HepG2 (cell line): ENCODE measurements around the gene GRID1. TPM values are rescaled to one million over a fixed set of nuclear protein-coding genes. Genes with fewer than 3 reads are reported as not detected.

Source experiments
- ATAC-seq: fragments of 200-7000 bp; cut with Tn5 transposase; 3 replicates; pipeline ENCODE4 v1.9.1; 2020; ENCODE audit warnings: mild to moderate bottlenecking, moderate library complexity
- BruUV-seq: library from RNA; stranded (reverse); fragments of 400-500 nt; replicated peaks from 2 replicates; lab custom pipeline; 2021; lab: Mats Ljungman, UMichigan
- CTCF ChIA-PET: fragments of 300-600 bp; formaldehyde crosslinking; extraction: SDS; loops from one replicate; lab custom pipeline; 2021; ENCODE audit warnings: low total read pairs, inconsistent platforms, low intra/inter-chr PET ratio; lab: Yijun Ruan, JAX
- POLR2A ChIA-PET: fragments of 350-600 bp; sonication (Branson Sonifier 250); formaldehyde crosslinking; loops from one replicate; lab custom pipeline; 2020; ENCODE audit warnings: antibody characterized with exemption, inconsistent platforms; lab: Yijun Ruan, JAX
- DNase-seq: peaks from one replicate; pipeline ENCODE4 v3.0.0-alpha.2; 2015; ENCODE audit warnings: low spot score
- FAIRE-seq: peaks from 3 replicates; lab custom pipeline; 2011; peaks lifted over from hg19 to GRCh38; lab: Jason Lieb, UNC
- H2AFZ ChIP-seq: one replicate; pipeline ENCODE4 v1.6.1; 2011; ENCODE audit warnings: low read length, inconsistent platforms
- H3K27ac ChIP-seq: fragments of 300-600 bp; 3 replicates; pipeline ENCODE4 v1.8.0; 2011; ENCODE audit warnings: mixed run types, mild to moderate bottlenecking, mixed read lengths, low read length, inconsistent platforms; ENCODE audit not compliant: insufficient read depth; ENCODE audit errors: extremely low read length
- H3K27me3 ChIP-seq, 2 experiments: fragments of 200-600 bp in 1 of 2; 2 replicates in 1 of 2; 3 replicates in 1 of 2; pipeline versions ENCODE4 v1.6.0 to v1.8.0; 2011; ENCODE audit warnings: low read length in 2 of 2, mild to moderate bottlenecking in 2 of 2, moderate library complexity in 2 of 2, inconsistent platforms in 1 of 2; ENCODE audit not compliant: insufficient read depth in 2 of 2, control insufficient read depth in 1 of 2
- H3K36me3 ChIP-seq, 2 experiments: fragments of 200-600 bp in 1 of 2; replicated peaks in 1 of 2; 2 replicates in 1 of 2; 3 replicates in 1 of 2; pipeline versions ENCODE4 v1.5.1 to v1.8.0; 2011; ENCODE audit warnings: low read length in 2 of 2, inconsistent platforms in 1 of 2; ENCODE audit not compliant: insufficient read depth in 2 of 2, control insufficient read depth in 1 of 2
- H3K4me1 ChIP-seq: 2 replicates; pipeline ENCODE4 v1.5.1; 2012; ENCODE audit warnings: low read length, inconsistent platforms; ENCODE audit not compliant: insufficient read depth
- H3K4me2 ChIP-seq: 2 replicates; pipeline ENCODE4 v1.6.0; 2011; ENCODE audit warnings: low read depth, low read length, inconsistent platforms
- H3K4me3 ChIP-seq, 3 experiments: fragments of 200-600 bp in 1 of 3; sonication (generic), shearing (Covaris generic) in 1 of 3; replicated peaks in 1 of 3; 2 replicates each; pipeline ENCODE4 v1.5.1; 2011 to 2016; ENCODE audit warnings: low read length in 3 of 3, inconsistent platforms in 2 of 3, low read depth in 2 of 3, mild to moderate bottlenecking in 2 of 3, control low read depth in 1 of 3, mixed read lengths in 1 of 3; ENCODE audit not compliant: insufficient read depth in 1 of 3
- H3K79me2 ChIP-seq: one replicate; pipeline ENCODE4 v1.6.1; 2011; ENCODE audit warnings: low read length, inconsistent platforms; ENCODE audit not compliant: insufficient read depth
- H3K9ac ChIP-seq: 2 replicates; pipeline ENCODE4 v1.6.0; 2011; ENCODE audit warnings: mild to moderate bottlenecking, low read depth, low read length, inconsistent platforms; ENCODE audit not compliant: insufficient read depth
- H3K9me3 ChIP-seq: 2 replicates; pipeline ENCODE4 v1.5.1; 2012; ENCODE audit warnings: mild to moderate bottlenecking, low read length
- H4K20me1 ChIP-seq: 2 replicates; pipeline ENCODE4 v1.6.0; 2011; ENCODE audit warnings: inconsistent platforms, mild to moderate bottlenecking, low read length, moderate library complexity; ENCODE audit not compliant: insufficient read depth
- ELF4 ChIP-seq: sonication (generic); formaldehyde crosslinking; IDR thresholded peaks from 2 replicates; pipeline ENCODE4 v1.5.0; 2020; ENCODE audit warnings: missing genetic modification reagents, mild to moderate bottlenecking, moderate library complexity, borderline replicate concordance
- GLMP ChIP-seq: sonication (generic); formaldehyde crosslinking; IDR thresholded peaks from 2 replicates; pipeline ENCODE4 v1.9.0; 2021; ENCODE audit warnings: missing genetic modification reagents, mild to moderate bottlenecking, borderline replicate concordance
- POLR2A ChIP-seq, 2 experiments: IDR thresholded peaks; 2 replicates each; pipeline ENCODE4 v1.6.1; 2011; ENCODE audit warnings: low read depth in 2 of 2, low read length in 2 of 2, mild to moderate bottlenecking in 1 of 2, moderate library complexity in 1 of 2; ENCODE audit not compliant: insufficient read depth in 1 of 2
- TFDP2 ChIP-seq: sonication (generic); formaldehyde crosslinking; IDR thresholded peaks from 2 replicates; pipeline ENCODE4 v1.4.0; 2020; ENCODE audit warnings: missing genetic modification reagents
- YEATS2 ChIP-seq: sonication (generic); formaldehyde crosslinking; IDR thresholded peaks from 2 replicates; pipeline ENCODE4 v1.4.0; 2020; ENCODE audit warnings: missing genetic modification reagents, borderline replicate concordance
- ZNF225 ChIP-seq: sonication (generic); formaldehyde crosslinking; IDR thresholded peaks from 2 replicates; pipeline ENCODE4 v1.4.0; 2020; ENCODE audit warnings: mild to moderate bottlenecking, missing genetic modification reagents
- ZNF329 ChIP-seq: sonication (generic); formaldehyde crosslinking; IDR thresholded peaks from 2 replicates; pipeline ENCODE4 v1.9.0; 2021; ENCODE audit warnings: low read depth, mild to moderate bottlenecking, missing genetic modification reagents
- ZNF691 ChIP-seq: sonication (generic); formaldehyde crosslinking; IDR thresholded peaks from 2 replicates; pipeline ENCODE4 v1.4.0; 2020; ENCODE audit warnings: missing genetic modification reagents, low read depth, mild to moderate bottlenecking, borderline replicate concordance
- ZNF790 ChIP-seq: sonication (generic); formaldehyde crosslinking; IDR thresholded peaks from 2 replicates; pipeline ENCODE4 v1.8.0; 2022; ENCODE audit warnings: missing genetic modification reagents, mild to moderate bottlenecking, borderline replicate concordance
- WGBS: methylation state at CpG from one replicate; pipeline ENCODE4 v1.1.6; 2017; ENCODE audit warnings: low lambda C conversion rate; 5-methylcytosine and 5-hydroxymethylcytosine counted together
- in situ Hi-C: cut with HindIII; loops from 2 replicates; pipeline ENCODE4 v1.10.0; 2017; ENCODE audit warnings: low pct_unique_long_range_greater_than_20kb; ENCODE audit not compliant: extremely low pct_ligation_motif_present
- intact Hi-C: fragments of 100-400 bp; cut with micrococcal nuclease; formaldehyde crosslinking; loops from one replicate; pipeline ENCODE4 v1.10.0; 2022; ENCODE audit not compliant: unreplicated experiment
- polyA plus RNA-seq, 8 experiments: library from polyadenylated mRNA; depleted of rRNA in 3 of 8; stranded (reverse) in 7 of 8; unstranded in 1 of 8; fragments of >200 nt; fragmentation: Illumina TruSeq in 4 of 8; extraction: Trizol in 4 of 8; gene quantifications; 2 replicates each; pipeline versions ENCODE4 v1.2.1 to v1.2.3, GENCODE V29; 2011 to 2016; ENCODE audit warnings: low read depth in 4 of 8, missing spikeins in 1 of 8, mixed read lengths in 1 of 8; ENCODE audit not compliant: insufficient read depth in 1 of 8
- total RNA-seq, 5 experiments: library from RNA; depleted of rRNA; stranded (reverse); fragments of >200 nt; fragmentation: Illumina TruSeq; extraction: Trizol; gene quantifications; 2 replicates each; pipeline ENCODE4 v1.2.3, GENCODE V29; 2016; ENCODE audit warnings: low read depth in 1 of 5

GRID1 gene
- total and polyA plus RNA-seq, 2 of the 13 experiments (the other 11 are each of a cell fraction or from before 2014, with no cell fraction given), result 0.05 TPM; not detected in 1

GRCh38 chr10:86289577-86289868, 77.1 kb downstream of the GRID1 start:
- no peak overlapping the region for H3K4me3 ChIP-seq
- H2AFZ ChIP-seq, result no peak overlapping the region
- no peaks in the 10 kb centered on the region for H3K9me3 ChIP-seq
- H3K27me3 ChIP-seq, result peaks cover 5 to 17% of the 10 kb centered on the region in 2 experiments; a peak in 4 of 5 replicates
- FAIRE-seq (no peak), ATAC-seq (no peak), DNase-seq (no peak)
- intact Hi-C loops (no loop called here), in situ Hi-C loops (no loop called here)
- H3K9ac ChIP-seq, result no peak overlapping the region
- H3K4me1 ChIP-seq, result no peaks in the 10 kb centered on the region
- no peak overlapping the region for H3K27ac ChIP-seq
- H4K20me1 ChIP-seq, result no peaks in the 10 kb centered on the region
- POLR2A ChIA-PET, result no interaction called here
- H3K36me3 ChIP-seq, result no peaks in the 10 kb centered on the region
- BruUV-seq, result no TSS peak
- CTCF ChIA-PET, result no interaction called here
- no peak overlapping the region for H3K4me2 ChIP-seq
- no peaks in the 10 kb centered on the region for H3K79me2 ChIP-seq
- WGBS, result 0% methylated on average over 2 of the region's 2 CpGs
- peak; percentile 2; the same call in 1 of the 2 replicates for TF ChIP-seq ZNF329 (CRISPR knock-in tag)
- TF ChIP-seq POLR2A (IDR thresholded peaks at IDR 0.05; ENCODE audit: insufficient read depth in 1 of 2, low read depth in 2 of 2, low read length in 2 of 2), result no peak

- in situ Hi-C loops (no loop called here), intact Hi-C loops (no loop called here)
- Histone ChIP-seq H3K9ac (no peak overlapping the region), H3K4me2 (no peak overlapping the region), H3K4me3 (no peak overlapping the region), H3K27me3 (peaks cover 5 to 14% of the 10 kb centered on the region in 2 experiments; a peak in 3 of 5 replicates), H3K9me3 (no peaks in the 10 kb centered on the region), H4K20me1 (no peaks in the 10 kb centered on the region), H3K79me2 (no peaks in the 10 kb centered on the region), H2AFZ (no peak overlapping the region), H3K27ac (no peak overlapping the region), H3K4me1 (no peaks in the 10 kb centered on the region), H3K36me3 (no peaks in the 10 kb centered on the region)
- no TSS peak for BruUV-seq
- DNase-seq, result no peak
- 20% methylated on average over 5 of the region's 10 CpGs for WGBS
- ChIA-PET POLR2A (no interaction called here), CTCF (no interaction called here)
- FAIRE-seq, result no peak
- no peak for ATAC-seq
- TF ChIP-seq ZNF691, result no peak
- TF ChIP-seq GLMP (CRISPR knock-in tag), result no peak
- TF ChIP-seq TFDP2 (CRISPR knock-in tag), result no peak
- TF ChIP-seq ELF4 (CRISPR knock-in tag), result no peak
- no peak for TF ChIP-seq ZNF225
- TF ChIP-seq ZNF790 (CRISPR knock-in tag), result no peak
- TF ChIP-seq YEATS2 (CRISPR knock-in tag), result no peak
Measured at GRCh38 chr10:86288695-86289576, 77.7 kb downstream of the GRID1 start.
